Effector memory CD8-positive, alpha-beta T cell (primary cell): Measurements from ENCODE around the gene ZBTB6.
"Not testable (repeated sequence)": the region's sequence is repeated elsewhere in the genome, so short reads cannot be mapped to it uniquely, and the experiment has no call there.

ENCODE experiments used
- ATAC-seq: fragments of 150-1000 bp; cut with Tn5 transposase; replicated peaks from 2 replicates; pipeline ENCODE4 v1.10.0; 2021; ENCODE audit warnings: mild to moderate bottlenecking, moderate library complexity
- DNase-seq, 3 experiments: peaks; one replicate each; pipeline ENCODE4 v3.0.0; 2021
- H3K27ac Mint-ChIP-seq, 2 donors: one replicate each; pipeline ENCODE4 v1.8.0; 2022; ENCODE audit warnings: mild to moderate bottlenecking in 2 of 2, mixed read lengths in 2 of 2, moderate library complexity in 2 of 2
- H3K27me3 Mint-ChIP-seq, 2 donors: one replicate each; pipeline ENCODE4 v1.8.0; 2022; ENCODE audit warnings: mixed read lengths in 2 of 2
- H3K36me3 Mint-ChIP-seq: one replicate; pipeline ENCODE4 v1.8.0; 2022; ENCODE audit warnings: mild to moderate bottlenecking, moderate library complexity, mixed read lengths; ENCODE audit not compliant: insufficient read depth
- H3K4me1 Mint-ChIP-seq, 2 donors: one replicate each; pipeline ENCODE4 v1.8.0; 2022; ENCODE audit warnings: low read depth in 2 of 2, mixed read lengths in 2 of 2
- H3K4me3 Mint-ChIP-seq, 2 donors: one replicate each; pipeline ENCODE4 v1.8.0; 2022; ENCODE audit warnings: mild to moderate bottlenecking in 2 of 2, mixed read lengths in 2 of 2, moderate library complexity in 2 of 2
- H3K9me3 Mint-ChIP-seq, 2 donors: one replicate each; pipeline ENCODE4 v1.8.0; 2022; ENCODE audit warnings: mixed read lengths in 2 of 2

The ZBTB6 gene

GRCh38 chr9:122904466-122904822, 8.7 kb downstream of the ZBTB6 start:
- DNase-seq (no peak), ATAC-seq (no peak)
- Mint-ChIP-seq H3K36me3 (peaks cover 31% of the 10 kb centered on the region), H3K27ac (peak overlapping the region; percentile 95 to 98), H3K27me3 (no peaks in the 10 kb centered on the region), H3K4me1 (peaks cover 16 to 32% of the 10 kb centered on the region in 2 donors), H3K9me3 (no peaks in the 10 kb centered on the region), H3K4me3 (peak overlapping the region; percentile 91)

- peaks cover 32% of the 10 kb centered on the region for H3K36me3 Mint-ChIP-seq
- ATAC-seq (no peak), DNase-seq (no peak)
- H3K4me1 Mint-ChIP-seq = peaks cover 27 to 44% of the 10 kb centered on the region in 2 donors
- no peaks in the 10 kb centered on the region for H3K9me3 Mint-ChIP-seq
- peak overlapping the region; percentile 77 to 91 for H3K4me3 Mint-ChIP-seq
- H3K27me3 Mint-ChIP-seq = no peaks in the 10 kb centered on the region
- H3K27ac Mint-ChIP-seq = peak overlapping the region; percentile 86 to 95
These were observed 12.3 kb downstream of the ZBTB6 start for GRCh38 chr9:122900791-122901190.

DNA sequence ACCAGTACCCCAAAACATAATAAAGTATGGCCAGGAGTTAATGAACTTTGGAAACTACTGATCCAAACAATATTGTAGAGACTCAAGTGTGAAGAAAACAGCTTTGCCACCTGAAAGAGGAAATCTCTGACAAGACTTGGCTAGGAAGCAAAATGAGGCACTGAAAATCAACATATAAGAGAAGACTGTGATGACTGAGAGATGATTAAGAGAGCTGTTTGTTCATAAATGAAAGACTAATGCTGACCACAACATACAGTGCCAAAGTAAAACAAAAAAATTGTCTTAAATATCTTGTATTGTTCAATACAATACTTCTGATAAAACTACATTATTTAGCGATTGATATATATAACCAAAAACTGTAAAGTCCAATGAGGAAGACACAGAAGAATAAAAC, 15.2 kb downstream of the ZBTB6 start:
- peaks cover 16 to 36% of the 10 kb centered on the region in 2 donors for H3K4me1 Mint-ChIP-seq
- peak overlapping the region in 1 of 2 donors; percentile 65 for H3K4me3 Mint-ChIP-seq
- no peak for DNase-seq
- ATAC-seq = no peak
- H3K27ac Mint-ChIP-seq = peak overlapping the region in 1 of 2 donors; percentile 89
- H3K27me3 Mint-ChIP-seq = no peaks in the 10 kb centered on the region
- no peaks in the 10 kb centered on the region for H3K9me3 Mint-ChIP-seq
- peaks cover 50% of the 10 kb centered on the region for H3K36me3 Mint-ChIP-seq

DNA sequence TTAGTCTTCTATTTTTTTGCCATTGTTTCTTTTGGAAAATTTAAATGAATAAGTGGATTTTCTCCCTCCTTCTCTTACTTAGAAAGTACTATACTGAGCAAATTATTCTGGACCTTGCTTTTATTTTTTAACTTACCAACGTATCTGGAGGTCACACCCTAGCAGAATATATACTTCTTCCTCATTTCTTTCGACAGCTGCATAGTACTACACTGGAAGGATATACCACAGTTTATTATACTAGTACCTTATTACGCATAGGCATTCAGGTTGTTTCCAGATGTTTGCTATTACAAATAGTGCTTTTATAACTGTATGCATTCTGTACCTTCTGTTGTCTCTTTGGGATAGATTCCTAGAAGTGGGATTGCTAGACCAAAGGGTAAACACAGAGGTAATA, 24.6 kb downstream of the ZBTB6 start:
- Mint-ChIP-seq H3K4me1 (peaks cover 0 to 7% of the 10 kb centered on the region in 2 donors), H3K9me3 (no peaks in the 10 kb centered on the region), H3K4me3 (no peak overlapping the region), H3K27me3 (no peaks in the 10 kb centered on the region), H3K27ac (no peak overlapping the region), H3K36me3 (peaks cover 91% of the 10 kb centered on the region)
- no peak for DNase-seq
- no peak for ATAC-seq

- no peak overlapping the region for H3K27ac Mint-ChIP-seq
- no peaks in the 10 kb centered on the region for H3K27me3 Mint-ChIP-seq
These were observed 30.0 kb downstream of the ZBTB6 start for GRCh38 chr9:122883125-122883524.

GRCh38 chr9:122879443-122879842, 33.7 kb downstream of the ZBTB6 start:
- ATAC-seq (no peak), DNase-seq (no peak)
- Mint-ChIP-seq H3K4me1 (peaks cover 0 to 10% of the 10 kb centered on the region in 2 donors), H3K4me3 (no peak overlapping the region), H3K27me3 (no peaks in the 10 kb centered on the region), H3K9me3 (no peaks in the 10 kb centered on the region), H3K27ac (no peak overlapping the region), H3K36me3 (peaks cover 95% of the 10 kb centered on the region)

More at GRCh38 chr9:122883125-122883524, 30.0 kb downstream of the ZBTB6 start:
- DNase-seq (no peak), ATAC-seq (no peak)
- Mint-ChIP-seq H3K4me3 (no peak overlapping the region), H3K9me3 (no peaks in the 10 kb centered on the region), H3K4me1 (no peaks in the 10 kb centered on the region), H3K36me3 (peaks cover 87% of the 10 kb centered on the region)

GRCh38 chr9:122875523-122875922, 37.6 kb downstream of the ZBTB6 start:
- H3K36me3 Mint-ChIP-seq = peaks cover 91% of the 10 kb centered on the region
- H3K9me3 Mint-ChIP-seq = no peaks in the 10 kb centered on the region
- no peak for DNase-seq
- ATAC-seq = no peak
- H3K4me3 Mint-ChIP-seq = no peak overlapping the region
- no peaks in the 10 kb centered on the region for H3K27me3 Mint-ChIP-seq
- peak overlapping the region in 1 of 2 donors; percentile 29 for H3K27ac Mint-ChIP-seq
- peaks cover 0 to 17% of the 10 kb centered on the region in 2 donors for H3K4me1 Mint-ChIP-seq

DNA sequence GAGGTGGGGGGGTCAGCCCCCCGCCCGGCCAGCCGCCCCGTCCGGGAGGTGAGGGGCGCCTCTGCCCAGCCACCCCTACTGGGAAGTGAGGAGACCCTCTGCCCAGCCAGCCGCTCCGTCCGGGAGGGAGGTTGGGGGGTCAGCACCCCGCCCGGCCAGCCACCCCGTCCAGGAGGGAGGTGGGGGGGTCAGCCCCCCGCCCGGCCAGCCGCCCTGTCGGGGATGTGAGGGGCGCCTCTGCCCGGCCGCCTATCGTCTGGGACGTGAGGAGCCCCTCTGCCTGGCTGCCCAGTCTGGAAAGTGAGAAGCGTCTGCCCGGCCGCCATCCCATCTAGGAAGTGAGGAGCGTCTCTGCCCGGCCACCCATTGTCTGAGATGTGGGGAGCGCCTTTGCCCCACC, 45.8 kb downstream of the ZBTB6 start:
- not testable (repeated sequence) for H3K4me3 Mint-ChIP-seq, H3K27ac Mint-ChIP-seq, DNase-seq, H3K9me3 Mint-ChIP-seq, ATAC-seq, H3K27me3 Mint-ChIP-seq, H3K4me1 Mint-ChIP-seq
- peaks cover 50% of the 10 kb centered on the region for H3K36me3 Mint-ChIP-seq

GRCh38 chr9:122866079-122866478, 47.0 kb downstream of the ZBTB6 start:
- no peak for DNase-seq
- no peaks in the 10 kb centered on the region for H3K9me3 Mint-ChIP-seq
- no peak overlapping the region for H3K4me3 Mint-ChIP-seq
- no peaks in the 10 kb centered on the region for H3K4me1 Mint-ChIP-seq
- H3K36me3 Mint-ChIP-seq = peaks cover 43% of the 10 kb centered on the region
- H3K27ac Mint-ChIP-seq = no peak overlapping the region
- no peak for ATAC-seq
- no peaks in the 10 kb centered on the region for H3K27me3 Mint-ChIP-seq

DNA sequence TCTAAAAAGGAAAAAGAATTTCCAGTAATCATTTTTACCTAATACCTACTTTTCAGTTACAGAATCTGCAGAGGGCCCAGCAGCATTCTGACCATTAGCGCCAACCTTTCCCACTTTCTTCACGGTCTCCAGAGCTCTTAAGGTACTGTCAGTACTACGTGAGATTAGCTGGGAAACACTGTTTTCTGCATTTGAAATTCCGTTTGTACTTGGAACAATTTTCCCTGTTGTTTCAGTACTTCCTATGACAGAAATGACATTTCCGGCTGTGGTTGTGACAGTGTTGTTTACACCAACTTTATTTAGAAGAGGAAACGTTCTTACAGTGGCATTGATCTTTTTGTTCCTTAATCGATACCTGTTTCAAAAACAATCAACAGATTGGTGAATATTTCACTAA, 47.8 kb downstream of the ZBTB6 start:
- no peak overlapping the region for H3K4me3 Mint-ChIP-seq
- no peaks in the 10 kb centered on the region for H3K4me1 Mint-ChIP-seq
- no peak overlapping the region for H3K27ac Mint-ChIP-seq
- DNase-seq = no peak
- H3K9me3 Mint-ChIP-seq = no peaks in the 10 kb centered on the region
- peaks cover 35% of the 10 kb centered on the region for H3K36me3 Mint-ChIP-seq
- no peak for ATAC-seq
- no peaks in the 10 kb centered on the region for H3K27me3 Mint-ChIP-seq

GRCh38 chr9:122863407-122863806, 49.7 kb downstream of the ZBTB6 start:
- Mint-ChIP-seq H3K4me1 (no peaks in the 10 kb centered on the region), H3K4me3 (no peak overlapping the region), H3K36me3 (peaks cover 24% of the 10 kb centered on the region), H3K27me3 (no peaks in the 10 kb centered on the region), H3K27ac (peak overlapping the region in 1 of 2 donors; percentile 79), H3K9me3 (no peaks in the 10 kb centered on the region)
- ATAC-seq = no peak
- no peak for DNase-seq

DNA sequence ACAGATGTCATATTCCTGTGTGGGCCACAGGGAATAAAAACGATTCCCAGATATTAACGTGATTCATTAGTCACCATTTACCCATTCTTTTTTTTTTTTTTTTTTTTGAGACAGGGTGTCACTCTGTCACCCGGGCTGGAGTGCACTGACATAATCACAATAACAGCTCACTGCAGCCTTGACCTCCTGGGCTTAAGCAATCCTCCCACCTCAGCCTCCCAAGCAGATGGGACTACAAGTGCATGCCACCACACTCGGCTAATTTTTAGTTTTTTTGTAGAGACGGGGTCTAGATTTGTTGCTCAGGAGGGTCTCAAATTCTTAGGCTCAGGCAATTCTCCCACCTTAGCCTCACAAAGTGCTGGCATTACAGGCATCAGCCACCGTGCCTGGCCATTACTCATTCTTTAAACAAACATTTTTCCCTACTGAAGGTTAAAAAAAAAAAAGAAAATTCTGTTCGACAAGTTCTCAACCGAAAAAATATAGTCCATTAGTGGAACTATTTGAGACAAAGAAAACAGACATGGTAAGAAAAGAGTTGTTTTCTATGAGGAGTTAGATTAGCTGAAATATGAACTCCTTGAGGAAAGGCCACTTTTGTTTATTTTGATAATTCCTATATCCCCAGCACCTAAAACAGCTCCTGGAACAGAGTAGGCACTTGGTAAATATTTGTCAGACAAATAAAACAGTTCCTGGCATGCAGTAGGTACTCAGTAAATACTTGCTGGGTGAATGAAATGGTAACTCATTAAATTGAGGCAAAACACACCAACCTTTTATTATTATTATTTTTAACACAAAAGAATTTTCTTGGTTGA, 52.6 kb downstream of the ZBTB6 start:
- Mint-ChIP-seq H3K9me3 (no peaks in the 10 kb centered on the region), H3K27ac (no peak overlapping the region), H3K36me3 (peaks cover 48% of the 10 kb centered on the region), H3K4me3 (no peak overlapping the region), H3K4me1 (peaks cover 0 to 7% of the 10 kb centered on the region in 2 donors), H3K27me3 (no peaks in the 10 kb centered on the region)
- DNase-seq (no peak), ATAC-seq (no peak)
